ENCODE data around the gene NEFH. TPM values are rescaled to one million over a fixed set of nuclear protein-coding genes. Genes with fewer than 3 reads are reported as not detected.

The NEFH gene
- total RNA-seq, 1 donor from 2014 or later = 4.2 TPM

- Histone ChIP-seq H3K4me1 (no peaks in the 10 kb centered on the region), H3K27me3 (no peaks in the 10 kb centered on the region), H3K4me3 (no peak overlapping the region), H3K27ac (no peak overlapping the region), H3K9me3 (no peaks in the 10 kb centered on the region), H3K36me3 (no peaks in the 10 kb centered on the region)
- intact Hi-C loops (cut with DNase I) = no loop called here
- TF ChIP-seq CTCF (IDR thresholded peaks at IDR 0.05) (no peak), POLR2AphosphoS5 (IDR thresholded peaks at IDR 0.05; ENCODE audit: insufficient read depth in 1 of 2, low read depth in 1 of 2) (no peak)
- DNase-seq (ENCODE audit: extremely low spot score in 2 of 2) = no peak
Measured at GRCh38 chr22:29454276-29454675, 25.7 kb upstream of the NEFH start.

- no peaks in the 10 kb centered on the region for H3K36me3 ChIP-seq
- H3K27ac ChIP-seq = no peak overlapping the region
- no peaks in the 10 kb centered on the region for H3K9me3 ChIP-seq
- intact Hi-C loops (cut with DNase I) = no loop called here
- H3K27me3 ChIP-seq = no peaks in the 10 kb centered on the region
- TF ChIP-seq POLR2AphosphoS5 (IDR thresholded peaks at IDR 0.05; ENCODE audit: insufficient read depth in 1 of 2, low read depth in 1 of 2) (no peak), CTCF (IDR thresholded peaks at IDR 0.05) (no peak), POLR2A (IDR thresholded peaks at IDR 0.05) (no peak)
- H3K4me1 ChIP-seq = no peaks in the 10 kb centered on the region
- DNase-seq (ENCODE audit: extremely low spot score in 2 of 2) = no peak
- no peak overlapping the region for H3K4me3 ChIP-seq
Measured at GRCh38 chr22:29456211-29456671, 23.8 kb upstream of the NEFH start.

GRCh38 chr22:29457730-29458129, 22.3 kb upstream of the NEFH start:
- Histone ChIP-seq H3K27me3 (no peaks in the 10 kb centered on the region), H3K36me3 (no peaks in the 10 kb centered on the region), H3K27ac (no peak overlapping the region), H3K4me3 (no peak overlapping the region), H3K9me3 (no peaks in the 10 kb centered on the region), H3K4me1 (no peaks in the 10 kb centered on the region)
- intact Hi-C loops (cut with DNase I) = no loop called here
- no peak for DNase-seq (ENCODE audit: extremely low spot score in 2 of 2)
- TF ChIP-seq POLR2AphosphoS5 (IDR thresholded peaks at IDR 0.05; ENCODE audit: insufficient read depth in 1 of 2, low read depth in 1 of 2) = no peak
- no peak for TF ChIP-seq POLR2A (IDR thresholded peaks at IDR 0.05)
- TF ChIP-seq CTCF (IDR thresholded peaks at IDR 0.05) = no peak

- intact Hi-C loops (cut with DNase I) = no loop called here
Measured at GRCh38 chr22:29458551-29458950, 21.5 kb upstream of the NEFH start.

DNA sequence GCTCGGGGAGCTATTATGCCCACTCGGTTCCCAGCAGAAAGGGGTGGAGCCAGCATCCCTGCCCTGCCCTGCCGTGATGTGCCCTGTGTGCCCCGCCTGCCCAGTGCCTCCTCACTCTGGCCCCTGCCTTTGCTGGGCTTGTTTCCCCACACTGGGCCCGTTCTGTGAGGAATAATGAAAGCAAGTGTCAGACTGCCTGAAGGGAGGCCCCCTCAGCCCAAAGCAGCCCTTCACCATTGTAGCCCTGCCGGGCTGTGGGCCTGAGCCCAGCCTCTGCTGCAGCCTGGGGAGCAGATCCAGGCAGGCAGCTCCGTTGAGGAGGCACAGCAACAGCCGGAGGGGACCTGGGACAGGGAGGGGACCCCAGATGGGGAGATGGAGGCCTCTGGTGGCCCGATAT, 20.2 kb upstream of the NEFH start:
- DNase-seq (ENCODE audit: extremely low spot score in 2 of 2) = no peak

More at GRCh38 chr22:29458551-29458950, 21.5 kb upstream of the NEFH start:
- H3K36me3 ChIP-seq = no peaks in the 10 kb centered on the region
- no peaks in the 10 kb centered on the region for H3K9me3 ChIP-seq
- no peaks in the 10 kb centered on the region for H3K4me1 ChIP-seq
- H3K27me3 ChIP-seq = no peaks in the 10 kb centered on the region
- no peak overlapping the region for H3K4me3 ChIP-seq
- no peak for DNase-seq (ENCODE audit: extremely low spot score in 2 of 2)
- H3K27ac ChIP-seq = no peak overlapping the region
- TF ChIP-seq CTCF (IDR thresholded peaks at IDR 0.05) (no peak), POLR2A (IDR thresholded peaks at IDR 0.05) (no peak), POLR2AphosphoS5 (IDR thresholded peaks at IDR 0.05; ENCODE audit: insufficient read depth in 1 of 2, low read depth in 1 of 2) (no peak)

More for the DNA sequence above, 20.2 kb upstream of the NEFH start:
- Histone ChIP-seq H3K4me1 (no peaks in the 10 kb centered on the region), H3K4me3 (no peak overlapping the region), H3K9me3 (no peaks in the 10 kb centered on the region), H3K27ac (no peak overlapping the region), H3K27me3 (no peaks in the 10 kb centered on the region), H3K36me3 (no peaks in the 10 kb centered on the region)
- intact Hi-C loops (cut with DNase I) = no loop called here
- TF ChIP-seq POLR2AphosphoS5 (IDR thresholded peaks at IDR 0.05; ENCODE audit: insufficient read depth in 1 of 2, low read depth in 1 of 2) (no peak), POLR2A (IDR thresholded peaks at IDR 0.05) (no peak), CTCF (IDR thresholded peaks at IDR 0.05) (no peak)
